Measurements from ENCODE around the gene CD164L2. TPM values are rescaled to one million over a fixed set of nuclear protein-coding genes. Genes with fewer than 3 reads are reported as not detected.
A peak's percentile ranks its signal among the peaks of the same experiment; 100 is the strongest.

CD164L2 gene
- total and polyA plus RNA-seq, 2 donors from 2014 or later: 0.63 to 1.1 TPM

DNA sequence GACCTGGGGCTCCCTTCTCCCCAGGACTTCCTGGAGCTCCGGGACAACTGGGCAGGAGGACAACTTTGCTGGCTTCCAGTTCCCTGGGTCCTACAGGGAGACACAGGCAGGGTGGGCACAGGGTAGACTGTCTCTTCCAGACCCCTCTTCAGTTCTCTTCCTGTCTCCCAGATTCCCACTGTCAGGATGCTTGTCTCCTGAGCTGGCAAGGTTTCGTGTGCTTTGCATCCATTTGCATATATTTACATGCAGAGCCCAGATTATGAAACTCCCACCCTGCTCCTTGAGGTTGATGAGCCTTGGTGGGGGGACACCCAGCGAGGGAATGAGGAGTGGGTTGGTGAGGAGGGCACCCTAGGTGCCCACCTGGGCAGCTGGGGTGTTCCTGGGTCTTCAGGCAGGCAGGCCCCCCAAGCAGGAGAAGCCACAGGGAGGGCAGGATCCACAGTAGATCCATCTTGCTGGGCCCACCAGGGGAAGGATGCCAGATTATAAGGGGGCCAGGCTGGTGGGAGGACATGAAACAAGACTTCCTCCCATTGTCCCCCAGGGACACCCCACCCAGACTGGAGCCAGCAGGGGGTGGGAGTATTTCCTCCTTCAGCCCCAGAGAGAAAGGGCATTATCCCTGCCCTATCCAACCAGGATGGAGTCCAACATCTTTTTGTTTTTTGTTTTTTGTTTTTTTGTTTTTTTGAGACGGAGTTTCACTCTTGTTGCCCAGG, 8.6 kb downstream of the CD164L2 start, which contains the start of gene FCN3:
FCN3 (minus strand) TSS at position 463 of the 725 bp plus-strand sequence; CDS start at position 457, 6 bp downstream.
- FAIRE-seq (no peak), DNase-seq (no peak)
- intact Hi-C loops (cut with DNase I): no loop called here
- no peaks in the 10 kb centered on the region for H3K36me3 ChIP-seq (ENCODE audit: control insufficient read depth in 2 of 3, insufficient read depth in 3 of 3, low read length in 3 of 3)
- H3K27ac ChIP-seq (ENCODE audit: low read depth in 2 of 2, low read length in 2 of 2): peak within 1 kb of the TSS; percentile 7 to 65
- H3K9me3 ChIP-seq (ENCODE audit: control insufficient read depth in 2 of 3, insufficient read depth in 1 of 3, low read length in 3 of 3): no peaks in the 10 kb centered on the region
- H3K4me1 ChIP-seq (ENCODE audit: control insufficient read depth in 2 of 3, insufficient read depth in 2 of 3, low read depth in 1 of 3, low read length in 3 of 3): no peaks in the 10 kb centered on the region
- no peak within 1 kb of the TSS for H3K9ac ChIP-seq (ENCODE audit: low read length in 3 of 3)
- no peaks in the 10 kb centered on the region for H3K27me3 ChIP-seq (ENCODE audit: control insufficient read depth, insufficient read depth, low read length)
- no peak within 1 kb of the TSS for H3K4me3 ChIP-seq (ENCODE audit: low read length in 3 of 3)
- TF ChIP-seq, protein P1, sequence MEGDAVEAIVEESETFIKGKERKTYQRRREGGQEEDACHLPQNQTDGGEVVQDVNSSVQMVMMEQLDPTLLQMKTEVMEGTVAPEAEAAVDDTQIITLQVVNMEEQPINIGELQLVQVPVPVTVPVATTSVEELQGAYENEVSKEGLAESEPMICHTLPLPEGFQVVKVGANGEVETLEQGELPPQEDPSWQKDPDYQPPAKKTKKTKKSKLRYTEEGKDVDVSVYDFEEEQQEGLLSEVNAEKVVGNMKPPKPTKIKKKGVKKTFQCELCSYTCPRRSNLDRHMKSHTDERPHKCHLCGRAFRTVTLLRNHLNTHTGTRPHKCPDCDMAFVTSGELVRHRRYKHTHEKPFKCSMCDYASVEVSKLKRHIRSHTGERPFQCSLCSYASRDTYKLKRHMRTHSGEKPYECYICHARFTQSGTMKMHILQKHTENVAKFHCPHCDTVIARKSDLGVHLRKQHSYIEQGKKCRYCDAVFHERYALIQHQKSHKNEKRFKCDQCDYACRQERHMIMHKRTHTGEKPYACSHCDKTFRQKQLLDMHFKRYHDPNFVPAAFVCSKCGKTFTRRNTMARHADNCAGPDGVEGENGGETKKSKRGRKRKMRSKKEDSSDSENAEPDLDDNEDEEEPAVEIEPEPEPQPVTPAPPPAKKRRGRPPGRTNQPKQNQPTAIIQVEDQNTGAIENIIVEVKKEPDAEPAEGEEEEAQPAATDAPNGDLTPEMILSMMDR (IDR thresholded peaks at IDR 0.05; ENCODE audit: borderline replicate concordance, extremely low read depth, insufficient read depth): no peak

DNA sequence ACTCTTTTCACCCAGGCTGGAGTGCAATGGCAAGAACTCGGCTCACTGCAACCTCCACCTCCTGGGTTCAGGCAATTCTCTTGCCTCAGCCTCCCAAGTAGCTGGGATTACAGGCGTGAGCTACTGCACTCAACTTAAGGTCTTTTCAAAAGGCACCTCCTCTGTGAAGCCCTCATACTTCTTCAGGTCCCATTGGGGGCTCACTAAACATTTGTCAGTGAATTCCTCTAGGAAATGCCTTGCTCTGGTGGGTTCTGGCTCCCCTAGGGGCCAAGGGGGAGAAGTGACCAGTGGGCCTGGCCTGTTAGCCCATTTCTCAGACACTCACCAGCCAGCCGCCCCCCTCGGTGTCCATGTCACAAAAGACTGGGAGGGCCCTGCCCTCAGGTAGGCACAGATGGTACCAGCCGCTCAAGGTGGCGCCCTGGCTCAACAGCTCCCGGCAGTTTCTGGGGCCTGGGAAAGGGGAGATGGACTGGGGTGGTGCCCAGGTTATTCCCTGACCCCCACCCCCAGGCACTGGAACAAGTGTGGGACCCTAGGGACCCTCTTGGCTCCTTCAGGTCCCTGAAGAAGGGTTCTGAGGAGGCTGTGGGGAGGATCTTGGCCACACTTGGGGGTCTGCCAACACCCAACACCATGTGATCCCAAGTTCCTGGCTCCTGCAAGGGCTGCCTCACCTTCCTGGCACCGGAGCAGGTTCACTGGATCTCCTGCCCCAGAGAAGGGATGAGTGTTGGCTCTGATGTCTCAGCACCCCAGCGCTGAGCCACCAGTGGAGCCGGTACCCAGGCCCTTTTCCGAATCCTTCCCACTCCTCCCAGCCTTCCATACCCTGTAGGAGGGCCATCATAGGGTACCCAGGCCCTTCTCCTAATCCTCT, 10.1 kb downstream of the CD164L2 start:
- Histone ChIP-seq H3K4me1 (ENCODE audit: control insufficient read depth in 2 of 3, insufficient read depth in 2 of 3, low read depth in 1 of 3, low read length in 3 of 3) (no peaks in the 10 kb centered on the region), H3K9me3 (ENCODE audit: control insufficient read depth in 2 of 3, insufficient read depth in 1 of 3, low read length in 3 of 3) (no peaks in the 10 kb centered on the region), H3K27me3 (ENCODE audit: control insufficient read depth, insufficient read depth, low read length) (no peaks in the 10 kb centered on the region), H3K9ac (ENCODE audit: low read length in 3 of 3) (no peak overlapping the region), H3K27ac (ENCODE audit: low read depth in 2 of 2, low read length in 2 of 2) (peak overlapping the region; percentile 7 to 37), H3K36me3 (ENCODE audit: control insufficient read depth in 2 of 3, insufficient read depth in 3 of 3, low read length in 3 of 3) (no peaks in the 10 kb centered on the region), H3K4me3 (ENCODE audit: low read length in 3 of 3) (no peak overlapping the region)
- TF ChIP-seq, protein P1 (IDR thresholded peaks at IDR 0.05; ENCODE audit: borderline replicate concordance, extremely low read depth, insufficient read depth): no peak
- FAIRE-seq: no peak
- peak in 1 of 5 donors; percentile 61 for DNase-seq
- intact Hi-C loops (cut with DNase I): no loop called here

DNA sequence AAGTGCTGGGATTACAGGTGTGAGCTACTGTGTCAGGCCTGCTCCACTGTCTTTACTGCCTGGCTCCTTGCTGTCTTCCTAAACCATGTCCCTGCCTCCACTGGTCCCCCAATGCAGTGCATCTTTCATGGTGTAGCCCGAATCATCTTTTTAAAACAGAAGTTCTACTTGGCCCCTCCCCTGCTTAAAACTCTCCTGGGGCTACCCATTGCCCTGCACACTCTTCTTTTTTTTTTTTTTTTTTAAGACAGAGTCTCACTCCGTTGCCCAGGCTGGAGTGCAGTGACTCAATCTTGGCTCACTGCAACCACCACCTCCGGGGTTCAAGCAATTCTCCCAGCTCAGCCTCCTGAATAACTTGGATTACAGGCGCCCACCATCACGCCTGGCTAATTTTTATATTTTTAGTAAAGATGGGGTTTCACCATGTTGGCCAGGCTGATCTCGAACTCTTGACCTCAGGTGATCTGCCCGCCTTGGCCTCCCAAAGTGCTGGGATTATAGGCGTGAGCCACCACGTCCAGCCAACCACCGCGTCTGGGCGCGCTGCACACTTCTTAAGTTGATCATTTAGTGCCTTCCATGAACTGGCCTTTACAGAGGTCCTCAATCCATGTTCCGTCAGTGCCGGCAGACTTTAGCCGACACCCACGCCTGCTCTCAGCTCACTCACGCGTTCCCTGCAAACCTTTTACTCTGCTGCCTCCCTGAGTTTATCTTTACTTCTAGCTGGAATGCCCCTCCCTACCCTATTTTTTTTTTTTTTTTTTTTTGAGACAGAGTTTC, 10.9 kb downstream of the CD164L2 start:
- no peaks in the 10 kb centered on the region for H3K36me3 ChIP-seq (ENCODE audit: control insufficient read depth in 2 of 3, insufficient read depth in 3 of 3, low read length in 3 of 3)
- H3K9me3 ChIP-seq (ENCODE audit: control insufficient read depth in 2 of 3, insufficient read depth in 1 of 3, low read length in 3 of 3): no peaks in the 10 kb centered on the region
- peaks cover 0 to 6% (median 5%) of the 10 kb centered on the region in 3 donors for H3K4me1 ChIP-seq (ENCODE audit: control insufficient read depth in 2 of 3, insufficient read depth in 2 of 3, low read depth in 1 of 3, low read length in 3 of 3)
- intact Hi-C loops (cut with DNase I): no loop called here
- H3K9ac ChIP-seq (ENCODE audit: low read length in 3 of 3): no peak overlapping the region
- DNase-seq (peak in 3 of 5 donors; percentile 70 to 84 (median 73)), FAIRE-seq (no peak)
- TF ChIP-seq, protein P1 (IDR thresholded peaks at IDR 0.05; ENCODE audit: borderline replicate concordance, extremely low read depth, insufficient read depth): no peak
- H3K27ac ChIP-seq (ENCODE audit: low read depth in 2 of 2, low read length in 2 of 2): no peak overlapping the region
- H3K4me3 ChIP-seq (ENCODE audit: low read length in 3 of 3): no peak overlapping the region
- H3K27me3 ChIP-seq (ENCODE audit: control insufficient read depth, insufficient read depth, low read length): no peaks in the 10 kb centered on the region
